ENCODE data around the gene PCCA.

- TF ChIP-seq CTCF (conservative IDR thresholded peaks at IDR 0.05) (no peak), EZH2 (IDR thresholded peaks at IDR 0.05; ENCODE audit: low read depth) (no peak)
Measured at GRCh38 chr13:100508455-100508854, 419.6 kb downstream of the PCCA start.

All from PC-9 (cell line).